Mucosa of stomach (tissue), 1 donor: ENCODE measurements around the gene FILIP1L.
"Not testable (repeated sequence)": the region's sequence is repeated elsewhere in the genome, so short reads cannot be mapped to it uniquely, and the experiment has no call there.

Source experiments
- H3K27me3 ChIP-seq: one replicate; pipeline ENCODE4 v1.7.0; 2013; ENCODE audit warnings: mild to moderate bottlenecking, low read length; ENCODE audit not compliant: control insufficient read depth, insufficient read depth
- H3K36me3 ChIP-seq: one replicate; pipeline ENCODE4 v1.7.0; 2013; ENCODE audit warnings: low read length; ENCODE audit not compliant: control insufficient read depth, insufficient read depth
- H3K4me1 ChIP-seq: one replicate; pipeline ENCODE4 v1.7.0; 2013; ENCODE audit warnings: mild to moderate bottlenecking, low read length; ENCODE audit not compliant: control insufficient read depth, insufficient read depth
- H3K4me3 ChIP-seq: one replicate; pipeline ENCODE4 v1.7.0; 2013; ENCODE audit warnings: low read length
- H3K9ac ChIP-seq: one replicate; pipeline ENCODE4 v1.7.0; 2013; ENCODE audit warnings: mild to moderate bottlenecking, low read length, moderate library complexity
- H3K9me3 ChIP-seq: one replicate; pipeline ENCODE4 v1.7.0; 2013; ENCODE audit warnings: mild to moderate bottlenecking, low read length, moderate library complexity; ENCODE audit not compliant: control insufficient read depth
- donor health status: Pancreatic carcinoma.

FILIP1L gene

GRCh38 chr3:99850608-99851007 lies 263.7 kb downstream of the FILIP1L start:
- H3K36me3 ChIP-seq: peaks cover 3% of the 10 kb centered on the region
- H3K9me3 ChIP-seq: no peaks in the 10 kb centered on the region
- H3K27me3 ChIP-seq: no peaks in the 10 kb centered on the region
- no peak overlapping the region for H3K9ac ChIP-seq
- H3K4me3 ChIP-seq: no peak overlapping the region
- H3K4me1 ChIP-seq: peaks cover 4% of the 10 kb centered on the region

GRCh38 chr3:99848433-99848832 lies 265.9 kb downstream of the FILIP1L start:
- Histone ChIP-seq H3K4me3 (no peak overlapping the region), H3K36me3 (peaks cover 3% of the 10 kb centered on the region), H3K4me1 (peaks cover 10% of the 10 kb centered on the region), H3K27me3 (no peaks in the 10 kb centered on the region), H3K9ac (no peak overlapping the region), H3K9me3 (no peaks in the 10 kb centered on the region)

- Histone ChIP-seq H3K4me1 (peaks cover 10% of the 10 kb centered on the region), H3K36me3 (peaks cover 3% of the 10 kb centered on the region)
Measured at GRCh38 chr3:99846477-99847160, 267.7 kb downstream of the FILIP1L start.

GRCh38 chr3:99845999-99846398 lies 268.3 kb downstream of the FILIP1L start:
- H3K4me3 ChIP-seq: no peak overlapping the region
- H3K36me3 ChIP-seq: peaks cover 3% of the 10 kb centered on the region
- no peaks in the 10 kb centered on the region for H3K27me3 ChIP-seq
- H3K9ac ChIP-seq: no peak overlapping the region
- H3K4me1 ChIP-seq: peaks cover 10% of the 10 kb centered on the region
- no peaks in the 10 kb centered on the region for H3K9me3 ChIP-seq

More at GRCh38 chr3:99846477-99847160, 267.7 kb downstream of the FILIP1L start:
- Histone ChIP-seq H3K9me3 (no peaks in the 10 kb centered on the region), H3K27me3 (no peaks in the 10 kb centered on the region), H3K9ac (no peak overlapping the region), H3K4me3 (no peak overlapping the region)

GRCh38 chr3:99845331-99845730 lies 269.0 kb downstream of the FILIP1L start:
- no peaks in the 10 kb centered on the region for H3K9me3 ChIP-seq
- no peak overlapping the region for H3K4me3 ChIP-seq
- no peaks in the 10 kb centered on the region for H3K27me3 ChIP-seq
- no peaks in the 10 kb centered on the region for H3K36me3 ChIP-seq
- H3K9ac ChIP-seq: no peak overlapping the region
- peaks cover 10% of the 10 kb centered on the region for H3K4me1 ChIP-seq

GRCh38 chr3:99843590-99844258 lies 270.6 kb downstream of the FILIP1L start:
- Histone ChIP-seq H3K36me3 (no peaks in the 10 kb centered on the region), H3K4me1 (peaks cover 10% of the 10 kb centered on the region), H3K27me3 (no peaks in the 10 kb centered on the region), H3K9ac (no peak overlapping the region), H3K9me3 (no peaks in the 10 kb centered on the region), H3K4me3 (no peak overlapping the region)

GRCh38 chr3:99842826-99843589 lies 271.3 kb downstream of the FILIP1L start:
- Histone ChIP-seq H3K27me3 (no peaks in the 10 kb centered on the region), H3K4me1 (peaks cover 6% of the 10 kb centered on the region), H3K9ac (no peak overlapping the region)

GRCh38 chr3:99841949-99842348 lies 272.4 kb downstream of the FILIP1L start:
- H3K27me3 ChIP-seq, H3K4me3 ChIP-seq, H3K9me3 ChIP-seq, H3K36me3 ChIP-seq, H3K4me1 ChIP-seq, H3K9ac ChIP-seq: not testable (repeated sequence)

More at GRCh38 chr3:99842826-99843589, 271.3 kb downstream of the FILIP1L start:
- H3K4me3 ChIP-seq: no peak overlapping the region
- H3K9me3 ChIP-seq: no peaks in the 10 kb centered on the region
- H3K36me3 ChIP-seq: no peaks in the 10 kb centered on the region

- no peaks in the 10 kb centered on the region for H3K27me3 ChIP-seq
- no peaks in the 10 kb centered on the region for H3K9me3 ChIP-seq
- H3K4me1 ChIP-seq: peaks cover 6% of the 10 kb centered on the region
- H3K36me3 ChIP-seq: no peaks in the 10 kb centered on the region
- H3K9ac ChIP-seq: no peak overlapping the region
- H3K4me3 ChIP-seq: no peak overlapping the region
Measured at GRCh38 chr3:99839613-99840012, 274.7 kb downstream of the FILIP1L start.

- no peak overlapping the region for H3K9ac ChIP-seq
- H3K4me3 ChIP-seq: no peak overlapping the region
- H3K27me3 ChIP-seq: no peaks in the 10 kb centered on the region
- H3K9me3 ChIP-seq: no peaks in the 10 kb centered on the region
- peaks cover 3% of the 10 kb centered on the region for H3K4me1 ChIP-seq
- no peaks in the 10 kb centered on the region for H3K36me3 ChIP-seq
Measured at GRCh38 chr3:99838755-99839154, 275.5 kb downstream of the FILIP1L start.

GRCh38 chr3:99837715-99838114 lies 276.6 kb downstream of the FILIP1L start:
- H3K36me3 ChIP-seq: no peaks in the 10 kb centered on the region
- peaks cover 3% of the 10 kb centered on the region for H3K4me1 ChIP-seq
- H3K27me3 ChIP-seq: no peaks in the 10 kb centered on the region
- H3K4me3 ChIP-seq: no peak overlapping the region
- H3K9ac ChIP-seq: no peak overlapping the region
- H3K9me3 ChIP-seq: no peaks in the 10 kb centered on the region

GRCh38 chr3:99836681-99837080 lies 277.6 kb downstream of the FILIP1L start:
- no peaks in the 10 kb centered on the region for H3K9me3 ChIP-seq
- no peak overlapping the region for H3K4me3 ChIP-seq
- H3K27me3 ChIP-seq: no peaks in the 10 kb centered on the region
- no peak overlapping the region for H3K9ac ChIP-seq
- peaks cover 3% of the 10 kb centered on the region for H3K4me1 ChIP-seq
- no peaks in the 10 kb centered on the region for H3K36me3 ChIP-seq
